HG03045 (cell line): ENCODE measurements around the gene UPK1A.

Experiments used
- ATAC-seq: cut with Tn5 transposase; IDR thresholded peaks from one replicate; pipeline ENCODE4 v1.9.1; 2021; ENCODE audit warnings: mild to moderate bottlenecking, moderate library complexity; ENCODE audit not compliant: unreplicated experiment

UPK1A gene

DNA sequence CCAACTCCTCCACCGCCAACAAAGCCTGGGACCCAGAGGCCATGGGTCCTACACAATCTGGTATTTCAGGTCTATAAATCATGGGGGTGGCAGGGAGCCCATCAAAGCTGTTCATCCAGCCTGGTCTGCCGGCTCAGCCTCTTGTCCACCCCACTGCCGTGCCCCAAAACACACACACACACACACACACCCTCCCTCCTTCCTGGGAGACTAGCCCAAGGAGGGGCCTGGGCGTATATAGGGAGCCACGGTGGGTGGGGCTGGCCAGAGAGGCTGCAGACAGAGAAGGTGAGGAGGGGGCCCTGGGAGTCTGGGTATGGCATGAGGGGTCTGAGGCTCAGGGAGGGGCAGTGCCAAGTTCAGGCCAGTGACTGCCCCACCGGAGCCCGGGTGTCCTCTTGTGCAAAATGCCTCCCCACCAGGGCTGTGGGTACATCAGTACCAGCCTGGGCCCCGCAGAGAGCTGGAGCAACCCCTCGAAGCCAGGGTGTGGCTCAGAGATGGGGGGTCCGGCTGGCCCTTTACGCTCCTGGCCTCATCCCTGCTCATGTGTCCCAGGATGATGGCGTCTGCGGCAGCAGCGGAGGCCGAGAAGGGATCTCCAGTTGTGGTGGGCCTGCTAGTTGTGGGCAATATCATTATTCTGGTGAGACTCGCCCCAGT lies at the start of gene UPK1A:
UPK1A (plus strand) TSS at position 267 of the 663 bp plus-strand sequence; CDS start at position 563, 296 bp downstream.
- no peak for ATAC-seq

GRCh38 chr19:35618857-35619256 lies 47.5 kb upstream of the UPK1A start:
- no peak for ATAC-seq

GRCh38 chr19:35619290-35619923 lies 46.9 kb upstream of the UPK1A start:
- no peak for ATAC-seq

- ATAC-seq = no peak
Observed at GRCh38 chr19:35620001-35620400, 46.3 kb upstream of the UPK1A start.

DNA sequence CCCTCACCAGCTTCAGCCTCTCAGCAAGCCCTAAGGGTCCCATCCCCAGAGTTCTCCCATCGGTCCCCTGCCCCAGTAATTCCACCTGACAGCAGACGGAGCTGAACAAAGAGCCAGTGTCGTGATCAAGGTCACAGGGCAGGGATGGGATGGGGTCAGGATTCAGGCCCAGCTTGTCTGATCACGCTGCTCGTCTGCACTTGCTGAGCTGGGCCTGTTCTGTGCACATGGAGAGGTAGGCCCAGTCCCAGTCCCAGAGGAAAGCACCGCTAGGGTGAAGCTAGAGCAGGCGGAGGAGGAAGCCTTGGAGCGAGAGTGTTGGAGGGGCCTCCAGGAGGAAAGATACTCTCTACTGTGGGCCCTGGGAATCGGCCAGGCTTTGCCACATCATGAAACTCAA lies 44.6 kb upstream of the UPK1A start:
- ATAC-seq = no peak

DNA sequence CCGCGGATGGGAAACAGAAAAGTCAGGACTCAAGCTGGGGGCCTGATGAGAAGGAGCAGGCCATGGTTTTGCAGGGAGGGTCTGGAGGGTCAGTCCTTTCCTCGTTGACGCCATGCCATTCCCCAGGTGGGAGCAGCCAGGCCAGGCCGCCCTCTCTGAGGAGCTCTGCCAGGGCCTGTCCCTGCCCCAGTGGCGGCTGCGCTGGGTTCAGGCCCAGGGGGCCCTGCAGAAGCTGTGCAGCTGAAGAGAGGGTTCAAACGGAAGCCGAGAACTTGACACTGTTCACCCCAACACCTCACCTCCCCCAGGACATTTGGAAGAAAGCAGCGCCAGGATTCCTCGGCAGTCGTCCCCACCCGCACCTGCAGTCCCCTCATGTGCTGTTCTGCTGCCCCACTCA lies 43.6 kb upstream of the UPK1A start:
- no peak for ATAC-seq

- ATAC-seq = no peak
Observed at GRCh38 chr19:35623327-35624010, 42.8 kb upstream of the UPK1A start.

DNA sequence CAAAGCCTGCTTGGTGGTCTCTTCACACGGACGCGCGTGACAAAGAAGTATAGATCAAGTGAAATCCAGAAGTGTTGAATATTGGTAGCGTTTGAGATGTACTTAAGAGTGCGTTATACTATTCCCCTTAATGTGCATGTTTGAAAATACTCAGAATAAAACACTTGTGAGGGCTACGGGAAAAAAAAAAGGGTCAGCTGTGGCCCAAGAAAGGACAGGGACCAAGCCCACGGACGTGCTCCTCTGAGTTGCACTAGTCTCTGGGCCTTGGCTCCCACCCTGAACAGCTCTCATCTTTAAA lies 38.1 kb upstream of the UPK1A start:
- ATAC-seq = no peak

DNA sequence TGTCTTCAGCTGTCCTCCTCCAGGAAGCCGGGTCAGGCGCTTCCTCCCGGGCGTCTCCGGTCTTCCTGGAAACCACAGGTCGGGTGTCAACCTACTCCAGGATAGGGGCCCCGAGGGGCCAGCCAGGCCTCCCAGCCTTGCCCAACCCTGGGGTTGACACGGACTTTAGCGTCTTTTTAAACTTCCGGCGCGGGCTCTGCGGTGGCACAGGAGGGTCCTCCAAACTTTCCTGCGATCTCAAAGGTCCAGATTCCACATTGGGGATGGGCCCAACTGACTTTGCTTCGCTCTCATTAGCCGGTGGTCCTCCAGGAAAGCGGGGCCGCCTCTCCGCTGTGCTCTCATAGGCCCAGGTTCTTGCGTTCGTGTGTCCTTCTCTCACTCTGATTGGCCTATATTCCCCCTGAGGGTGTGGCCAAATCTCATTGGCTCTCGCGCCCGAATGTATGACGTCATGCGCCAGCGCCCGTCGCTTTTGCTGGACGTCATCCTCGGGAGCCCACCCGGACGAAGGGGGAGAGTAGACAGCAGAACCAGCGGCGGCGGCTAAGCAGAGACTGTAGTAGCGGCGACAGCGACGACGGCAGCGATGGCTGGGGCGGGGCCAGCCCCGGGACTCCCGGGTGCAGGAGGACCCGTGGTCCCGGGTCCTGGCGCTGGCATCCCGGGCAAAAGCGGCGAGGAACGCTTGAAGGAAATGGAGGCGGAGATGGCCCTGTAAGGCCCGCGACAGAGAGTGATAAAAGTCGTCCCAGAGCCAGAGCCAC lies 37.6 kb upstream of the UPK1A start, which contains the start of gene RBM42:
RBM42 (plus strand) TSS at position 472 of the 767 bp plus-strand sequence; CDS start at position 590, 118 bp downstream.
- ATAC-seq = peak; percentile 96

DNA sequence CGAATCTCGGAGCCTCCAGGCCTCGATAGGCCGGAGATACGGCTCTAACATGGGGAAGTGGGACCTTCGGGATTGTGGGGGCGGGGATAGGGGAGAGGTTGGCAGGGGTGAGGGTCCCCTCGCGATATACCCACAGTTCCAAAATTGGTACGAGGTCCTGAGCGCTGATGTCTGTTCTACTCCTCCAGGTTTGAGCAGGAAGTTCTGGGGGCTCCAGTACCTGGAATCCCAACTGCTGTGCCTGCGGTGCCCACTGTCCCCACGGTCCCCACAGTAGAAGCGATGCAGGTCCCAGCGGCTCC lies 37.0 kb upstream of the UPK1A start:
- no peak for ATAC-seq

DNA sequence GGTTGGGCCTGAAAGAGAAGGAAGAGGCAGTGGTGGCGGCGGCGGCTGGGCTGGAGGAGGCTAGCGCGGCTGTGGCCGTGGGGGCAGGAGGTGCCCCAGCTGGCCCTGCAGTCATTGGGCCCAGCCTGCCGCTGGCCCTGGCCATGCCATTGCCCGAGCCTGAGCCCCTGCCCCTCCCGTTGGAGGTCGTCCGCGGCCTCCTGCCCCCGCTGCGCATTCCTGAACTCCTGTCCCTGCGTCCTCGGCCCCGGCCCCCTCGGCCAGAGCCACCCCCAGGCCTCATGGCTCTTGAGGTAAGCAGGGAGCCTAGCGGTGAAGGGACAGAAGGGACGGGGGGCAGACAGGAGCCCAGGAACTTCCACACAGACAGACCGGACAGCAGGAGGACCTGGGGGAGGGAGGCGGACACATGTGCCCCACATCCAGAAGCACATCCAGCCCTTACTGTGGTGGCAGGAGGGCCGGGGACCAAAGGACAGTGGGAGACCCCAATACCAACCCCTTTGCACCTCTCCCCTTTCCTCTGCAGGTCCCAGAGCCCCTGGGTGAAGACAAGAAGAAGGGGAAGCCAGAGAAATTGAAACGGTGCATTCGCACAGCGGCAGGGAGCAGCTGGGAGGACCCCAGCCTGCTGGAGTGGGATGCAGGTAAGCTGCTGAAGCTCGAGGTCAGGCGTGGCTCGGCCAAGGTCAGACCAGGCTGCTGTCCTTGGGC lies 32.4 kb upstream of the UPK1A start:
- no peak for ATAC-seq

DNA sequence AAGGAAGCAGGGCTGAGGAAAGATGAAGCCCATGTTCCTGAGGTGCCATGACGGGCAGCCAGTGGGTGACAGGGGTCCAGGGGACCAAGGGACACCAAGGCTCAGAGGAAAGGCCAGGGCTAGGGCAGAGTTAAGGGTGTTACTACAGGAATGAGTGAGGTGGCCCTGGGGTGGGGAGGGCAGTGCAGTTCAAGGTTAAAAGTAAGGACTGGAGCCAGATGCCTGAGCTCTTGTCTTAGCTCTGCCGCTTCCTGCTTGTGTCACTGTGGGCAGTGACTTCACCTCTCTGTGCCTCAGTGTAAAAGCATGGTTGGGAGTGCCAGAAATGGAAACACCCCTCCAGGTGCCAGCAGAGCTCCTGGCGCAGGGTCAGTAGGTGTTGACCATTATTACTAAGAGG lies 29.7 kb upstream of the UPK1A start:
- ATAC-seq = no peak

- no peak for ATAC-seq
Observed at GRCh38 chr19:35637165-35637564, 29.2 kb upstream of the UPK1A start.

DNA sequence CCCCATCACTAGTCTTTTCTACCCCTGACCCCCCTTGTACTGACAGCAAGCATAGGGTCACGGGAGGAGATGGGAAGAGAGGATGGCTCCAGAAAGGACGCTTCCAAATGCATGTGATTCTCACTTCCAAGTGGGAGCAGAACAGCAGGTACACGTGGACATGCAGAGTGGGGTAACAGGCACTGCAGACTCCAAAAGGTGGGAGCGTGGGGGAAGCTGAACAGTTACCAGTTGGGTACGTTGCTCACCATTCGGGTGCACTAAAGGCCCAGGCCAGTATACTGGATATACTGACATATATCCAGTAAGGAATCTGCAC lies 27.0 kb upstream of the UPK1A start:
- ATAC-seq = no peak

GRCh38 chr19:35639863-35640262 lies 26.5 kb upstream of the UPK1A start:
- ATAC-seq = no peak

DNA sequence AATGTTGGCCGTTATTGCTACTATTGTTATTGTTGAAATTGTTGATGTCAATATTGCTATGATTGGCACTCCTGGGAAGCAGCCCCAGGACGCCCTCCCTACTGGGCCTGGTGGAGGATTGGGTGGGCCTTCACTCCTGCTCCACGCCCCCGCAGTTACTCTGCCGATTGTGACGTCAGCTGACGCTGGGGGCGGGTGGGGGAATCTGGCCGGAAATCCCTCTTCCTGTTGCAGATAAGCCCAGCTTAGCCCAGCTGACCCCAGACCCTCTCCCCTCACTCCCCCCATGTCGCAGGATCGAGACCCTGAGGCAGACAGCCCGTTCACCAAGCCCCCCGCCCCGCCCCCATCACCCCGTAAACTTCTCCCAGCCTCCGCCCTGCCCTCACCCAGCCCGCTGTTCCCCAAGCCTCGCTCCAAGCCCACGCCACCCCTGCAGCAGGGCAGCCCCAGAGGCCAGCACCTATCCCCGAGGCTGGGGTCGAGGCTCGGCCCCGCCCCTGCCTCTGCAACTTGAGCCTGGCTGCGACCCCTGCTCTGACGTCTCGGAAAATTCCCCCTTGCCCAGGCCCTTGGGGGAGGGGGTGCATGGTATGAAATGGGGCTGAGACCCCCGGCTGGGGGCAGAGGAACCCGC lies 24.7 kb upstream of the UPK1A start, which contains the start of gene ETV2:
ETV2 (plus strand) TSS at position 231 of the 637 bp plus-strand sequence. CDS start 716 bp downstream, outside the sequence.
- no peak for ATAC-seq

GRCh38 chr19:35642312-35642711 lies 24.0 kb upstream of the UPK1A start:
- ATAC-seq = no peak

DNA sequence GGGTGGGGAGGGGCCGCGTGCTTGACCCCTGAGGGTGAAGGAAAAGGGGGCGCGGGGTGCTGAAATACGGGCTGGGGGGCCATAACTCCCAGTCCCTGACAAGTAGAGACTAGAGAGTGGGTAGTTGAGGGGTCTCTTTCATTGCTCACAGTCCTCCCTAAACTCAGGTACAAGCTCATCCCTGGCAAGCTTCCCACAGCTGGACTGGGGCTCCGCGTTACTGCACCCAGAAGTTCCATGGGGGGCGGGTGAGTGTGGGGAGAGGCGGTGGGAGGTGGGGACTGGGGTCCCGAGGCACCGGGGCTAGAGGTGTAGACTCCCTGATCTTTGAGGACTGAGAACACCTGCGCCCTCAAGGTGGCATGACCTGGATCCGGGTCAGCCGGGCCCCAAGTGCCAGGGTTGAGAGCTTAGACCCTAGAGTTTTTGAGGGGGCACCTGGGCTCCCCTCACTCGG lies 23.5 kb upstream of the UPK1A start:
- ATAC-seq = no peak

- ATAC-seq = peak; percentile 39
Observed at GRCh38 chr19:35643255-35644205, 22.8 kb upstream of the UPK1A start.
